RWPE1 (cell line): ENCODE data around the gene TBCEL.

Experiments used
- CTCF ChIA-PET: fragments of 350-600 bp; sonication (Branson Sonifier 250); formaldehyde crosslinking; extraction: SDS; loops from one replicate; lab custom pipeline; 2021; lab: Yijun Ruan, JAX
- POLR2A ChIA-PET: fragments of 400-600 bp; formaldehyde crosslinking; extraction: SDS; loops from one replicate; lab custom pipeline; 2020; ENCODE audit warnings: antibody characterized with exemption; ENCODE audit not compliant: low non-redundant PET; lab: Yijun Ruan, JAX
- DNase-seq: peaks from one replicate; pipeline ENCODE4 v3.0.0; 2012; ENCODE audit warnings: low spot score
- H3K27ac ChIP-seq: fragments of 450-650 bp; 2 replicates; pipeline ENCODE4 v1.5.1; 2017
- TF ChIP-seq, protein P1 (sequence below): fragments of 450-650 bp; conservative IDR thresholded peaks from 2 replicates; pipeline ENCODE4 v1.5.1; 2017; ENCODE audit warnings: low read depth, mild to moderate bottlenecking

TBCEL gene

GRCh38 chr11:121070951-121071845 lies 47.3 kb downstream of the TBCEL start:
- H3K27ac ChIP-seq, result no peak overlapping the region
- CTCF ChIA-PET, result no interaction called here
- POLR2A ChIA-PET, result no interaction called here
- no peak for DNase-seq
- TF ChIP-seq, protein P1, sequence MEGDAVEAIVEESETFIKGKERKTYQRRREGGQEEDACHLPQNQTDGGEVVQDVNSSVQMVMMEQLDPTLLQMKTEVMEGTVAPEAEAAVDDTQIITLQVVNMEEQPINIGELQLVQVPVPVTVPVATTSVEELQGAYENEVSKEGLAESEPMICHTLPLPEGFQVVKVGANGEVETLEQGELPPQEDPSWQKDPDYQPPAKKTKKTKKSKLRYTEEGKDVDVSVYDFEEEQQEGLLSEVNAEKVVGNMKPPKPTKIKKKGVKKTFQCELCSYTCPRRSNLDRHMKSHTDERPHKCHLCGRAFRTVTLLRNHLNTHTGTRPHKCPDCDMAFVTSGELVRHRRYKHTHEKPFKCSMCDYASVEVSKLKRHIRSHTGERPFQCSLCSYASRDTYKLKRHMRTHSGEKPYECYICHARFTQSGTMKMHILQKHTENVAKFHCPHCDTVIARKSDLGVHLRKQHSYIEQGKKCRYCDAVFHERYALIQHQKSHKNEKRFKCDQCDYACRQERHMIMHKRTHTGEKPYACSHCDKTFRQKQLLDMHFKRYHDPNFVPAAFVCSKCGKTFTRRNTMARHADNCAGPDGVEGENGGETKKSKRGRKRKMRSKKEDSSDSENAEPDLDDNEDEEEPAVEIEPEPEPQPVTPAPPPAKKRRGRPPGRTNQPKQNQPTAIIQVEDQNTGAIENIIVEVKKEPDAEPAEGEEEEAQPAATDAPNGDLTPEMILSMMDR, result no peak

GRCh38 chr11:121071846-121072450 lies 48.0 kb downstream of the TBCEL start:
- POLR2A ChIA-PET, result no interaction called here
- no peak overlapping the region for H3K27ac ChIP-seq
- TF ChIP-seq, protein P1, result no peak

GRCh38 chr11:121081321-121081720 lies 57.4 kb downstream of the TBCEL start:
- POLR2A ChIA-PET, result no interaction called here
- DNase-seq, result no peak
- TF ChIP-seq, protein P1, result no peak
- CTCF ChIA-PET, result no interaction called here
- no peak overlapping the region for H3K27ac ChIP-seq

More at GRCh38 chr11:121071846-121072450, 48.0 kb downstream of the TBCEL start:
- no peak for DNase-seq
- CTCF ChIA-PET, result no interaction called here

DNA sequence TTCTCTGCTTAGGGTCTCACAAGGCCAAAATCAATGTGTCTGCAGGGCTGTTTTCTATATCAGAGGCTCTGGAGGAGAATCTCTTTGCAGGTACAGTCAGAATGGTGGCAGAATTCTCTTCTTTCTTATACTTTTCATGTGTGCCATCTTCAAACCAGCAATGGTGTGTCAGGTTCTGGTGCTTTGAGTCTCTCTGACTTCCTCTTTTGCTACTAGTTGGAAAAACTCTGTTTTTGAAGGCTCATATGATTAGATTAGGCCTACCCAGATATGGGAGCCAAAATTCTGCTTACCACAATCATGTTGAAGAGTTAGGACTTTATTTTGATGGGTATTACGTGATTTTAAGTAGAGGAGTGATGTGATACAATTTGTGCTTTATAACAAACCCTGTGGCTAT lies 58.3 kb downstream of the TBCEL start:
- ChIA-PET POLR2A (no interaction called here), CTCF (no interaction called here)
- TF ChIP-seq, protein P1, result no peak
- H3K27ac ChIP-seq, result no peak overlapping the region
- no peak for DNase-seq

GRCh38 chr11:121082670-121083069 lies 58.8 kb downstream of the TBCEL start:
- DNase-seq, result no peak
- ChIA-PET POLR2A (no interaction called here), CTCF (no interaction called here)
- H3K27ac ChIP-seq, result no peak overlapping the region
- TF ChIP-seq, protein P1, result no peak

- ChIA-PET POLR2A (no interaction called here), CTCF (interaction anchor here (0.6 kb wide), 1 partner anchor 938 kb away, joined by 3 read pairs; no protein-coding TSS in a partner anchor)
- H3K27ac ChIP-seq, result no peak overlapping the region
- TF ChIP-seq, protein P1, result no peak
- no peak for DNase-seq
Measured at GRCh38 chr11:121086866-121087265, 63.0 kb downstream of the TBCEL start.
